NCI-H774 (cell line): ENCODE measurements around the gene PDE6A.

Experiments
- DNase-seq: peaks from one replicate; lab custom pipeline; 2025; lab: John Stamatoyannopoulos, UW

Gene PDE6A

DNA sequence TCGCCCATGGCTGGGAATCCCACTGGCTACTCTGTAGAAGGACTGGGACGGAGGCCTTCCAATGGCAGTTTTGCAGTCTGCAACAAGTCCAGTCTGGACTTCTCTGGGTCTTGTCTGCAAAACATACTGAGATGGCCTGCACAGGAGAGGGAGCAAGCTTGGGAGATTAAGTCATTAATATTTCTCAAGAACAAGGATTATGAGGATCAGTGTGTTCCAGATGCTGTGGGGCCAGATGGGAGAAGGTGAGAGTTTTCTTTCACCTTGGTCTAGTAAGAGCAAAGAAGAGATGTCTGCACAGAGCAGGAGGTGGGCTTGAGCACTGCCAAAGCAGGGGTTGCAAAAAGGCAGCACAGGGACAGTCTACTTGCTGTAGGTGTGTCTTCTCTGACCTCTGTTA lies at the start of gene PDE6A:
TSS of gene PDE6A (minus strand) at position 128 of the 400 bp plus-strand sequence. CDS start at position 8, 120 bp downstream.
- DNase-seq: no peak

DNA sequence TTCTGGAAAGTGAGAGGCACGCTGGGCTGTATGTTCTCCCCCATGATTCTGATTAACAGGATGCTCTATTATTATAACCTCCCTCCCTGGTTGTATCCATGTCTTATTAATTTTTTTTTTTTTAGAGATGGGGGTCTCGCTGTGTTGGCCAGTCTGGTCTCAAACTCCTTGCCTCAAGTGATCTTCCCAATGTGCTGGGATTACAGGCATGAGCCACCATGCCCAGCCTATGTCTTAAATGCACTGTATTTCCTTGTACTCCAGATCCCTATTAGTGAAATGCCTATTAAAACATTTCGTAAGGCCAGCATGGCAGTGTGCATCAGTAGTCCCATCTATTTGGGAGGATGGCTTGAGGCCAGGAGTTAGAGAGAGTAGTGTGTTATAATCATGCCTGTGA lies 48.9 kb upstream of the PDE6A start:
- DNase-seq: no peak

DNA sequence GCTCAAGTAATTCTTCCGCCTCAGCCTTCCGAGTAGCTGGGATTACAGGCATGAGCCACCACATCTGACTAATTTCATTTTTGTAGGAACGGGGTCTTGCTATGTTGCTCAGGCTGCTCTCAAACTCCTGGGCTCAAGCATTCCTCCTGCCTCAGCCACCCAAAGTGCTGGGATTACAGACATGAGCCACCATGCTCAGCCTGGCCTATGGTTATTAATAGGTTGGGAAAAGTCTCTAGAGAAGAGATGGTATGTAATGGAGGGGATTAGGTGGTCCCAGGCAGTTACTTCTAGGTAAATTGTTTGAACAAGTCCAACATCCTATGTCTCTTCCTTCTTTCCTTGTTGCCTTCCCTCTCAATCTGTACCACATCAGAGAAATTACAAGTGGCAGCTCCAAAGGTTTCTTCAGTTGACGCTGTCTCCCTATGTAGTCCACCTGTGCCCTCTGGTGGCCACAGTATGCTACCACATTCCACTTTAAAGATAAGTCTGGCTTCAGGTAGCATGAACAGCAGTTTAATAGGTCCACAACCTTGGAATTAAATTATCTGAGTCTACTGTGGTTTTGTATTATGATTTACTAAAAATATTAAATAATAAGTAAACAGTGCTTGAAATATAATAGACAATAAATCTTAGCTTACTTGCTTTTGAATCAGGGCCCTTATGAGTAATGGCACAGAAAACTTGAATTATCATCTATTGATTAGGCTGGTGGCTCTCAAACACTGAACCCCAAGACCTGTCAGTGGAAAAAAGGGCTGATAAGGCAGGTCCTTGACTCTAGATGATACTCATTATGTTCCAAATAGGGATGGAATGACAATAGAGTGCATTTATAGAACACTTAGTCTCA lies 46.2 kb upstream of the PDE6A start:
- DNase-seq: peak; percentile 69

DNA sequence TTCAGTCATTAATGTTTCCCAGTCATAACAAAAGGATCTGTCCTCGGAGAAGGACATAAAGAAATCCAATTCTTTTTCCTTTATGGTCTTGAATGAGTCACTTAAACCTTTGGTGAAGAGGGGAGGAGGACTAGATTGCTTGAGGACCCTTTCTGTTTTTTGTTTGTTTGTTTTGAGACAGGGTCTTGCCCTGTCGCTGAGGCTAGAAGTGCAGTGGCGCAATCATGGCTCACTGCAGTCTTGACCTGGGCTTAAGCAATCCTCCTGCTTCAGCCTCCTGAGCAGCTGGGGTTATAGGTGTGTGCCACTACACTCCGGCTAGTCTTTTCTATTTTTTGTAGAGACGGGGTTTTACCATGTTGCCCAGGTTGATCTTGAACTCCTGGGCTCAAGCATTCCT lies 43.5 kb upstream of the PDE6A start:
- no peak for DNase-seq

DNA sequence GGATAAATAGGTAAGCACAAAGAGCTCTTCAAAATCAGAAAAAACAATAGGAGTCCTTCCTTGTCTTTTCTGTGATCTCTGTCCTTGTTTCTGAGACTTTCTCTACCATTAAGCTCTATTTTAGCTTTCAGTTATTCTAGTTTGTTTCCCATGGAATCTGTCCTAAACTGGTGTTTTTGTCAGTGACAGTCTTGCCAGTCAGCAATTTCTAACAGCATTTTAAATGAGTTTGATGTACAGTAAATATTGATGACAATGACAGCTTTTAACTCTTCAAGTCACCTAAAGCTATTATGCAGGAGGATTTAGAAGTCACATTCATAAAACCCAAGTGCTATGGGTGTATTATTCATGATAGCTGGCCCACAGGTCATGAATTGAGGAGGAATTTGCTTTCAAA lies 37.9 kb upstream of the PDE6A start:
- DNase-seq: no peak

DNA sequence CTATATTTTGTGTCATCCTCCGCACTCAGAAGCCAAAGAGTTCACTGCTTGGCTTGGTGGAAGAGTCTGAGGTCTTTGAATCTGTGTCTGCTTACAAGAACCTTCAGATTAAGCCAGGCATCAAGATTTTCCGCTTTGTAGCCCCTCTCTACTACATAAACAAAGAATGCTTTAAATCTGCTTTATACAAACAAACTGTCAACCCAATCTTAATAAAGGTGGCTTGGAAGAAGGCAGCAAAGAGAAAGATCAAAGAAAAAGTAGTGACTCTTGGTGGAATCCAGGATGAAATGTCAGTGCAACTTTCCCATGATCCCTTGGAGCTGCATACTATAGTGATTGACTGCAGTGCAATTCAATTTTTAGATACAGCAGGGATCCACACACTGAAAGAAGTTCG lies 36.6 kb upstream of the PDE6A start:
- no peak for DNase-seq

DNA sequence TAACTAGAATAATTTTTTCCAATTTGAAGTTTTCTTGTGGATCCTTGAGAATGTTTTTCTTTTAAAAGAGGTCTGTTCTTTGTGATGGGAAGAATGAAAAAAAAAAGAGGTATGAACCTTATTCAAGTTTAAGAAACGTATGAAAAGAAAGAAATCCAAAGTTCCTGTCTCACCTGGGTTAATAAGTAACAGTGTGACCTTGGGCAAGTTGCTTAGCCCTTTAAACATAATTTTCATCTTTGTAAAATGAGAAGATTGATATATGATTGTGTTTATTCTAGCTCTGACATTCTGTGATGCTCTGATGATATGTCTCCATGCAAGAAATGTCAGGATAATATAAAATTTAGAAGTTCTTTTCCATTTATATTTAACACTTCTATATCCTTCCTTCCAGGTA lies 35.3 kb upstream of the PDE6A start:
- DNase-seq: no peak

DNA sequence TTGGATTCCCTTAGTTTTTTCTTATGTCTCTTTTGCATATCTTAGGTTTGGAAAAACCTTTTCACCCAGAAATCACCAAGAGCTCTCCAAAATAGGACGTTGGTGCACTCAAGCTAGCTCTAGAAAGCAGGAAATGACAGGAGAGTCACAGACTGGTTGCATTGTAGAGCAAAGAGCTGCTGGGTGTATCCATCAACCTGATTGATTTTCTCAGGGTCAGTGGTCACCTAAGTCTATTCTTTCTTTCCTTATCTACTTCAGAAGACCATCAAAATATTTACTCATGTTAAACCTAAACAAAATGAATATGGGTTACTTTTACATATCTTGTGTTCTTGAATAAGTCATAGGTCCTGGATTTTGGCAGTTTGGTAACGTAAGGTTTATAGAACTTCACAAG lies 30.8 kb upstream of the PDE6A start:
- DNase-seq: no peak

DNA sequence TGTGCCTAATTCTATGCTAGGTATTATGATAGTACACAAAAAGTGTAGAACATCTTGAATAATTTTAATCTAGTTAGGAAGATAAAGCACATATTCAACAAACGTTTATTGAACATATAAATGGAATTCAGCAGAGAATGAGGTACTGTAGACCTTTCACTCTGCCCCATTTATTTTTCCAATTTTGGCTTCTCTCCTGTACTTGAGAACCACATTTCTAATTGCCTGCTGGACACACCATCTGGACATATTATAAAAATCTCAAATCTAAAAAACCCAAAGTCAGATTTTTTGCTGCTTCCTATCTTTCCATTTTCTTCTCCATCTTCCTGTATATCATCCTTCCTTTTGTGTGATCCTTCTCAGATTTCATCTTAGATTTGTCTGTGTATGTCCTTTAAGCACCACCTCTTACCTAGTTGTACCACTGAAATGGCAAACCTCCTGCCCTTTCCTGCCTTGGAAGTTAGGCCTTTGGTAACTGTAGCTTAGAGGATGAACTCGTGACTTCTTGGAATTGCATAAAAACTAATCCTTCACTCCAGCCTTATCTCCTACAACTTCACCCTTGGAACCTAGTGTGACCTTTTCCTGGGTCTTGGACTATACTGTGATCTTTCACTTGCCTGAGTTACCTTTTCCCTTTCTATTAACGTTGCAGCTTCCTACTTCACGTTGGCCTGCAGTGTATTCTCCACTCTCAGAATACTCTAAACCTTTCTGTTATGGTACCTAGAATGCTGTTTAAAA lies 24.8 kb upstream of the PDE6A start:
- no peak for DNase-seq

DNA sequence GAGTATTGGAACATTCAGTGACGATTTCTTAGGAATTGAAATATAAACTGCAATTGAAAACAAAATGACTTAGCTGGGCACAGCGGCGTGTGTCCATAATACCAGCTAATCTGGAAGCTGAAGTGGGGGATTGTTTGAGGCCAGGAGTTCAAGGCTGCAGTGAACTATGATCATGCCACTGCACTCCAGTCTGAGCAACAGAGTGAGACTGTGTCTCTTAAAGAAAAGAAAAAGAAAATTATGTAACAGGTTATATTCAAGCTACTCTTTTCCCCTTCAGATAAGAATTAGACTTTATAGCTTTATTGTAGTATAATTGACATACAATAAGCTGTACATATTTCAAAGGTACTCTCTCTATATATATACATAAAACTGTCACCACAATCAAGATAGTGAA lies 22.4 kb upstream of the PDE6A start:
- DNase-seq: no peak

DNA sequence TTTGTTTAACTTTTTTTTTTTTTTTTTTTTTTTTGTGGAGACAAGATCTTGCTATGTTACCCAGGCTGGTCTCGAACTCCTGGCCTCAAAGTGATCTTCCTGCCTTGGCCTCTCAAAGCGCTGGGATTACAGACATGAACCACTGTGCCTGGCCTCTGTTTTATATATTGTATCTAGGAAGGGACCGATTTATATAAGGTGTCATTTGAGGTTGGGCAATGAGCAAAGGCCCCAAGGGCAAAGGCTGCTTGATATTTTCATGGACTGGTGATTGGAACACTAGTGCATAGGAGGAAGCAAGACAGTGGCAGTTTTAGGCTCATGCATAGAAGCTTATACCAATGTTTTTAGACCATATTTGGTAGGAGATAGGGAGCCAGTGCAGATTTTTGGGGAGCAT lies 19.1 kb upstream of the PDE6A start:
- DNase-seq: no peak

DNA sequence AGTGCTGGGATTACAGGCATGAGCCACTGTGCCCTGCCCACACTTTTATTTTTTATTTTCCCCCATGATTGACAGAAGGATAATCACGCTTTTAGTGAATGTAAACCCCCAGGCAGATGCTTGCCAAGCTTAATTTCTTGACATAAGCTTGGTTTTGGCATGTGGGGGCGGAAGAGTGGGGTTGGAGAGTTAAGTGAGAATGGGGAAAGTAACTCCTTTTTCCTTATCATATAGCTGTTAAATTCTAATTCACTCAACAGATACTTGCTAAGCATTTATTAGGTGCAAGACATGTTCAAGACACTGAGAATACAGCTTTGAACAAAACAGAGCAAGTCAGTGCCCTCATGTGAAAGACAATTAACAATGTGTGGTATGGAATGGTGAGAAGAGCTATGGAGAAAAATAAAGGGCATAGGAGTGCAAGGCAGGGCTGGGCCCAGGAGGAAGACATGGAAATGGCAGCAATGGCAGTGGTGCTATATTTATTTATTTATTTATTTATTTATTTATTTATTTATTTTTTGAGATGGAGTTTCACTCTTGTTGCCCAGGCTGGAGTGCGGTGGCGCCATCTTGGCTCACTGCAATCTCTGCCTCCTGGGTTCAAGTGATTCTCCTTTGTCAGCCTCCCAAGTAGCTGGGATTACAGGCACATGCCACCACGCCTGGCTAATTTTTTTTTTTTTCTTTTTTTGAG lies 18.2 kb upstream of the PDE6A start:
- DNase-seq: no peak

DNA sequence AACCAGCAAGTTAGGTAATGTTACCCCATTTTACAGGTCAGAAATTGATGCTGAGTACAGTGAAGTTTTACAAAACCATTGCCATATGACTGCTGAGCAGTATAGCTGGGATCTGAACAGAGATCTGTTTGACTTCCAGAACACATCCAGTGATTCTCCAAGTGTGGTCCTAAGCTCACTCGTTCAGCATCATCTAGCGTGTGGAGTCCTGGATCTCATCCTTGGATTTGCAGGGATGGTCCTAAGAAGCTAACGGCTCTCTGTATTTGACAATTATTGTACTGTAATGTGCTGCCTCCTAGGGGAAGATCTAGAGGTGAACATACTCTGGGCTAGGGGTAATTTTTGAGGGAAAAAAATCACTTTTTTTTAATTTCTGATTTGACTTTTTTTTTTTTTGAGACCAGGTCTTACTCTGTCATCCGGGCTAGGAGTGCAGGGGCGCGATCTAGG lies 17.4 kb upstream of the PDE6A start:
- DNase-seq: peak; percentile 12

DNA sequence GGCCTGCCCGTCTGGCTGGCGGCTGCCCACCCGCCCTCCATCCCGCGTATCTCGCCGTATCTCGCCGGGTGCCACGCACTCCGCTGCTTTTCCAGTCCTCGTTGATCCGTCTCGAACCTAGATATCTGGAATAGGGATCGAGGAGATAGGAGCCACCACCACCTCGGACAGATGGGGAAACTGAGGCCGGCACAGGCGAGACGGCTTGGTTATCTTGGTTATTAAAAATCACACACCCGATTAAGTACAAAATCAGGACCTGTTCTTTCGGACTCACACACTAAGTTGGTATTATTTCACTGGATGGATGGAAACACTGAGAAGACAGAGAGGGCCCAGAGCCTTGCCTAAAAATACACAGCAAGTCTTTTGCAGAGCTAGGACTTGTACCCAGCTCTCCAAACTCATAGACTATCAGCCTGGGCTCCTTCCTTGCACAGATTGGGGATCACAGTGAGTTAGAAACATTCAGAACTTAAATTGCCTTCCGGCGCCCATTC lies 16.6 kb upstream of the PDE6A start:
- DNase-seq: no peak

DNA sequence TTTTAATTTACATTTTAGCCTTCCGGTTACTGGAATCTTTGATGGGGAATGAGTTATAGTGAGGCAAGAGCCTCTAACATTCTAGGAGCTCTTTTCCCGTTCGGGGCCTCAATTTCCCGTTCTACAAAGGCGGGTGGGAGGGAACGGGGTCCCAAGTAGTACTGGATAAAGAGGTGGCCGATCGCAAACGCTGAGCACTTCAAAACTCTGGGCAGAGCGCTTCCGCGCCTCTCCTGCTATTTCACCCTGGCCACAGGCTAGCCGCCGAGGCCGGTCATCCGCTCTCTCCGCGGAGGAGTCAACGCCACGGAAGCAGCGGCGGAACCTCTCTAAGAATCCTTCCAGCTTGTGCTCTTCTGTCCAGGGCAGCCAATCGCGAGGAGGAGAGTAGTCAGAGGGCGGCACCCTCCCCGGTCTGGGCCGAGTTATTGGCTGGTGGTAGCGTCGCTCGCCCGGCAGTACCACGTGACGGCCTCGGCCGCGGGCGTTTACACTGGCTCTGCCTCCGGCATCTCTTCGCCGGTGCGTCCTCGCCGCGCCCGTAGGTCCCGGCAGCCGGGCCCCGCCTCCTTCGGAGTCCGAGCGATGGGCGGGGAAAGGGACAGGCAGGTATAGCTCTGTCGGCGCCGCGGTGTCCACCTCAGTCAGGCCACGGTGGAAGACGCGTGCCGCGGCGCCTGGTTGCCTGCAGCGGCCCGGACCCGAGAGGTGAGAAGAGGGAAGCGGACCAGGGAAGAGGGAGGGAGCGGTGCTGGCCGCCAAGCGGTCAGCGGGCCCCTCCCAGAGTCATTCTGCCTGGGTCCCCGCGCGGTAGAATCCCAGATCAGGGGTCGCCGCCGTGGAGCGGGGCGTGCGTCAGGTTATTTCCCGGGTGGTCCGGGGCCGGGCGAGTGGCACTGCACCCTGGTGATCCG lies 15.9 kb upstream of the PDE6A start, which contains the start of gene SLC26A2:
TSS of gene SLC26A2 (plus strand) at position 487 of the 914 bp plus-strand sequence. CDS start 16,895 bp downstream, outside the sequence.
- DNase-seq: peak; percentile 97

DNA sequence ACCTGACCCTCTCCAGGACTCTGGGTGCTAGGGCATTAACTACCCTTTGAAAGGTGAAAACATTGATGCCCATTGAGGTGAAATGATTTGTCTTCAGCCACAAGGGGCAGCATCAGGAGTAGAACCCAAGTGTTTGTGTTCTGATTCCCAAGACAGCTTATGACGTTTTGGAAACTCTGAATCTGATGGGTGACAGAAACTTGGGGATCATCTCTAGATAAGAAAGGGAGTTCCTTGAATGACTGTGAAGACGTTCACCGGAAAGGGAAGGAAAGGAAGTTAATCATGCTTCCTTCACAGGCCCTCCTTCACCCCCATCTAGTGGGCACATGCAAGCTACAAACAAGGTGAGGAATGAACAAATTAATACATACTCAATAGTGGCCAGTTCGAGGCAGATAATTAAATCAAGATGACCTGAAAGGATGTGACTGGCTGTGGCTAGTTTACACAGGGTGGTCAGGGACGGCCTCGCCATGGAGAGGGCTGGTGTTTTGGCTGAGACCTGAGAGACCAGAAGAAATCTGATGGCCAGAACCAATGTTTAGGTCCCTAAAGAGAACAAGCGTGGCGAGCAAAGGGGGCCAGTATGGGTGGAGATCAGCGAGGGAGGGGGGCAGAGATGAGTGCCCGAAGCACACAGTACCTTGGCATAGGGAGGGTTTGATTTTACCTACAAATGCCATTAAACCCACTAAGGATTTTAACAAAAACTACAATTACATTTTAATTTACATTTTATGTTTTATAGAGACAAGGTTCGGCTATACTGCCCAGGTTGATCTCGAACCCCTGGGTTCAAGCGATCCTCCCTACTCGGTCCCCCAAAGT lies 15.0 kb upstream of the PDE6A start:
- no peak for DNase-seq

DNA sequence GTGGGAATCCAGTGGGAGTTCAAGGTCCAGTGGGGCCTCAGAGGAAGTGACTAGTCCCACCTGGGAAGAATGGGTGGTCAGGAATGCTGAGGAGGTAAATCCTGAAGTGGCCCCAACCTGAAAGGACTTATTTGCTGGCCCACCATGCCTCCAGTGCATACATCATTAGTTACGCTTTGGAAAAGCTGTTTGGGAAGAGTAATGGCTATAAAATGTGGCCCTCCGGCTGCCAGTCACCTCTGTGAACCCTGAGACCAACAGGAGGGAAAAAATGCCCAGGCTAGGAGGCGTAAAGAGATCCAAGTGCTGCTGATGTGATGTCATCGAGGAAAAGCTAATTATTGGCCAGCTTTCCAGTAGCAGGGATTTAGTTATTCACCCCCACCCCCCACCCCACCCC lies 13.3 kb upstream of the PDE6A start:
- no peak for DNase-seq

DNA sequence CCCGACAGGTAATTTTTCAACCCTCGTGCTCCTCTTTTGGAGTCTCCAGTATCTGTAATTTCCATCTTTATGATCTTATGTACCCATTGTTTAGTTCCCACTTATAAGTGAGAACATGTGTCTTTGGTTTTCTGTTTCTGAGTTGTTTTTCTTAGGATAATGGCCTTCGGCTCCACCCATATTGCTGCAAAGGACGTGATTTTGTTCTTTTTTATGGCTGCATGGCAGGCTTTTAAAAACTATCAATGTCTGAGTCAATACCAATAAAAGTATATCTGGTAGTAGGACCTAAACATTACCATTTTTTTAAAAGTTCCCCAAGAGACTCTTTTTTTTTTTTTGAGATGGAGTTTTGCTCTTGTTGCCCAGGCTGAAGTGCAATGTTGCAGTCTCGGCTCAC lies 12.1 kb upstream of the PDE6A start:
- DNase-seq: no peak

DNA sequence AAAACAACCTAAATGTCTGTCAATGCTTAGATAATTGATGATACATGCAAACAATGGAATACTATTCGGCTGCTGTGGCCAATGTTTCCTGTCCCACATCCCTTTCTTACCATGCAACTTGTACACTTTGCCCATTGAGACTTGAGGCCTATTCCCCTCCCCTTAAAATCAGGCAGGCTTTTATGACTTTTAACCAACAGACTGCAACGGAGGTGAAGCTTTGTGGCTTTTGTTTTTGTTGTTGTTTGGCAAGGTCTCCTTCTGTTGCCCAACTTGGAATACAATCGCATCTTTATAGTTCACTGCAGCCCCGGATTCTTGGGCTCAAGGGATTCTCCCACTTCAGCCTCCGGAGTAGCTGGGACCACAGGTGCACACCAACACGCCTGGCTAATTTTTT lies 10.2 kb upstream of the PDE6A start:
- DNase-seq: no peak

DNA sequence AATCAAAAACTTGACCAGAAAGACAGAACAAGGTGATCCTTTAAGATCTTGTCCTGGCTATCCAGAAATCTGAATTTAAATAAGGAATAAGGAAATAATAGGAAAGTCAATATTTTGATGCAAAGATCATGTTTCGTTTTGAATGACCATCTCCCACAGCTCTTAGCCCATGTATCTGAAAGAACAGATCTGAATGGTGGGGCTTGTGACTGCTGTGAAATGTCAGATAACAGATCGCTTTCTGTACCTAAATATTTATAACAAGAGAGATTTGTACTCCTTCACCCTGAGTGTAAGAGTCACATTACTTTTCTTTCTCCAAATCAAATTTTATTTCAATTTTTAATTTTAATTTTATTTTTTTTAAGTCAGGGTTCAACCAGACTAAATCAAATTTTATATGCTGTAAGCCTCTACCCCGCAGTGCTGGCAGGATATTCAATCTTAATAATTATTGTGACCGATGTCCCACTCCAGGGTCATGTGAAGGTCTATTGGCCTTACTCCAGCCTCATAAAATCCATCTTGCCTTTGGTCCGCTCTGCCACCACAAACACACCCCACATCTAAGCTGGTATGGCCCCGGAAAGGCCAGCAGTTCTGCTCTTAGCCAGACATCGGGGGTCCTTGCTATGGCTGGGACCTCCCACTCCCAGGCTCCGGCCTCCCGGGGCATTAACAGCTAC lies 9.0 kb upstream of the PDE6A start:
- DNase-seq: no peak
